A673 (cell line): ENCODE measurements around the gene SELE. TPM values are rescaled to one million over a fixed set of nuclear protein-coding genes. Genes with fewer than 3 reads are reported as not detected.

Experiments
- BruUV-seq: library from RNA; stranded (reverse); fragments of 400-500 nt; replicated peaks from 2 replicates; lab custom pipeline; 2021; lab: Mats Ljungman, UMichigan
- CTCF ChIA-PET: fragments of 300-600 bp; sonication (Branson Sonifier 250); formaldehyde crosslinking; loops from one replicate; lab custom pipeline; 2022; ENCODE audit warnings: antibody characterized with exemption; lab: Charles Lee
- POLR2A ChIA-PET: fragments of 300-600 bp; sonication (Branson Sonifier 250); formaldehyde crosslinking; loops from one replicate; lab custom pipeline; 2022; ENCODE audit warnings: antibody characterized with exemption; ENCODE audit not compliant: low non-redundant PET; lab: Charles Lee
- DNase-seq: peaks from one replicate; pipeline ENCODE4 v3.0.0-alpha.2; 2015; ENCODE audit warnings: low spot score
- H3K27ac ChIP-seq: fragments of 200-600 bp; sonication (generic); 2 replicates; pipeline ENCODE4 v1.5.1; 2016; ENCODE audit warnings: mixed run types, low read depth, mild to moderate bottlenecking, mixed read lengths, antibody characterized with exemption, low read length; ENCODE audit not compliant: poor library complexity, severe bottlenecking
- H3K27me3 ChIP-seq: fragments of 200-600 bp; sonication (generic); replicated peaks from 2 replicates; pipeline ENCODE4 v1.6.1; 2017; ENCODE audit warnings: mixed run types, low read depth, mild to moderate bottlenecking, mixed read lengths, antibody characterized with exemption, low read length; ENCODE audit not compliant: insufficient read depth, poor library complexity
- H3K36me3 ChIP-seq: fragments of 200-600 bp; sonication (generic); 2 replicates; pipeline ENCODE4 v1.6.1; 2016; ENCODE audit warnings: mixed run types, mild to moderate bottlenecking, mixed read lengths, antibody characterized with exemption, low read length; ENCODE audit not compliant: insufficient read depth, poor library complexity, severe bottlenecking
- H3K4me1 ChIP-seq: fragments of 200-600 bp; sonication (generic); 2 replicates; pipeline ENCODE4 v1.6.1; 2017; ENCODE audit warnings: mixed run types, mild to moderate bottlenecking, mixed read lengths, antibody characterized with exemption, low read length; ENCODE audit not compliant: insufficient read depth, poor library complexity, severe bottlenecking
- H3K4me3 ChIP-seq: fragments of 200-600 bp; sonication (generic); 2 replicates; pipeline ENCODE4 v1.5.1; 2016; ENCODE audit warnings: low read depth, mixed run types, mild to moderate bottlenecking, mixed read lengths, low read length; ENCODE audit not compliant: poor library complexity, severe bottlenecking
- H3K9me3 ChIP-seq: fragments of 200-600 bp; sonication (generic); 2 replicates; pipeline ENCODE4 v1.6.1; 2016; ENCODE audit warnings: mixed run types, low read depth, mild to moderate bottlenecking, mixed read lengths, antibody characterized with exemption, low read length; ENCODE audit not compliant: poor library complexity, severe bottlenecking
- CTCF ChIP-seq: fragments of 300-800, 200-600 bp; sonication (generic); conservative IDR thresholded peaks from 2 replicates; pipeline ENCODE4 v1.5.1; 2017; ENCODE audit warnings: low read depth, mild to moderate bottlenecking, antibody characterized with exemption, low read length, moderate library complexity, mixed read lengths
- EZH2 ChIP-seq: fragments of 200-600 bp; sonication (generic); IDR thresholded peaks from 2 replicates; pipeline ENCODE4 v1.6.1; 2017; ENCODE audit warnings: borderline replicate concordance, low read depth, mild to moderate bottlenecking, mixed read lengths, antibody characterized with exemption, low read length; ENCODE audit not compliant: poor library complexity, severe bottlenecking
- intact Hi-C: fragments of 100-400 bp; cut with micrococcal nuclease; formaldehyde crosslinking; loops from one replicate; pipeline ENCODE4 v1.10.0; 2022; ENCODE audit not compliant: unreplicated experiment
- total RNA-seq: library from RNA; stranded (reverse); gene quantifications from 2 replicates; pipeline ENCODE4 v1.2.3, GENCODE V29; 2021

SELE gene
- total RNA-seq, 1 experiment from 2014 or later: not detected

- POLR2A ChIA-PET: no interaction called here
- TF ChIP-seq CTCF (no peak), EZH2 (no peak)
- no peaks in the 10 kb centered on the region for H3K4me1 ChIP-seq
- no peak overlapping the region for H3K27ac ChIP-seq
- H3K36me3 ChIP-seq: no peaks in the 10 kb centered on the region
- intact Hi-C loops: no loop called here
- H3K27me3 ChIP-seq: peaks cover 8% of the 10 kb centered on the region
- no peak overlapping the region for H3K4me3 ChIP-seq
- BruUV-seq: no TSS peak
- no peaks in the 10 kb centered on the region for H3K9me3 ChIP-seq
- CTCF ChIA-PET: interaction anchor here (0.8 kb wide), 1 partner anchor 30 kb away, joined by 3 read pairs; no protein-coding TSS in a partner anchor
- DNase-seq: no peak
Measured at GRCh38 chr1:169682071-169682470, 51.8 kb downstream of the SELE start.

DNA sequence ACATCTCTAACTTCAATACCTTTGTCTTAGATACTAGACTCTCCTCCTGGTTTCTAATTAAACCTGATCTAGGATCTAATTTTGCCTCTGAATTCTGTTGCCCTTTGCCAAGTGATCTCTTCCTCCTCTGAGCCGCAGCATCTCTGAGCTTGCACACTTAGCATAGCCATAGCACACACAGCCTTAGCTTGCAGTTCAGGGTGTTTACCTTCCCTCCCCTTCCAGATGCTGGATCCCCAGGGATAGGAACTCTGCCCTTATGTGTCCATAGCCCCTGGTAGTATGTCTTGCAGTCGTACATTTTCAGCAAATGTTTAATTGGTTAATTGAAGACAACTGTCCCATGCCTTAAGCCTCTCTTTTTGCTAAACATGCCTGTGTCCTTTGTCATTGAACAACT is 52.7 kb downstream of the SELE start:
- Histone ChIP-seq H3K36me3 (no peaks in the 10 kb centered on the region), H3K27me3 (peaks cover 8% of the 10 kb centered on the region), H3K4me1 (no peaks in the 10 kb centered on the region), H3K4me3 (no peak overlapping the region), H3K27ac (no peak overlapping the region), H3K9me3 (no peaks in the 10 kb centered on the region)
- ChIA-PET CTCF (no interaction called here), POLR2A (no interaction called here)
- intact Hi-C loops: no loop called here
- TF ChIP-seq EZH2: no peak
- no peak for TF ChIP-seq CTCF
- no peak for DNase-seq
- no TSS peak for BruUV-seq

DNA sequence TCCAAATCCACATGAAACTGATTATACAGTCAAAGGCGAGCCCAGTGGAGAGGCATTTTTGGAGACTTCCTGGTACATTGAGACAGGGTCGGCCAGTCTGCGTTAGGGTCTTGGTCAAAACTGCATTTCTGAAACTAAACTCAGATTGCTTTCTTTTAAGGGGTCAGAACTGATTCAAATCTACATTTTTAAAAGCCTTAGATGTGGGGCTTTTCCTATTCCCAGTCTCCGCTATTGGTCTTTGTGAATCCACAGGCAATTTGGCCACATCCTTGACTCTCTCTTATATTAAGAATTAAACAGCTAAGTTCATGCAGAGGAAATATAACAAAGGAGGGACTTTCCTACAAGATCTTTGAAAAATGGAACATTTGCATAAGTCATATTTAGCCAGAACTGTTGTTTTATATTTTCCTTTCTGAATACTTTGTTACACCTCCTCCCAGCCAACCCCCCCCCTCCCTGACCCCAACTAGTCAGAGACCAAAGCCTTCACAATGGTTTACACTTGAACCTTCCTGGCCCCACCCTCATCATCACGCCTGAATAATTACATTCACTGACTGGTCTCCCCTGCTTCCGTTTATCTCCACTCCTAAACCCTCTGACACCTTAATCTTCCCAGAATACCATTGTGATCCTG is 53.4 kb downstream of the SELE start:
- intact Hi-C loops: no loop called here
- Histone ChIP-seq H3K9me3 (no peaks in the 10 kb centered on the region), H3K4me1 (no peaks in the 10 kb centered on the region), H3K27me3 (peaks cover 8% of the 10 kb centered on the region), H3K27ac (no peak overlapping the region), H3K4me3 (no peak overlapping the region), H3K36me3 (no peaks in the 10 kb centered on the region)
- ChIA-PET CTCF (no interaction called here), POLR2A (no interaction called here)
- BruUV-seq: no TSS peak
- TF ChIP-seq EZH2: no peak
- TF ChIP-seq CTCF: no peak
- DNase-seq: no peak
